Chondrocyte (in vitro differentiated cells): ENCODE data around the gene NPBWR2. TPM values are rescaled to one million over a fixed set of nuclear protein-coding genes. Genes with fewer than 3 reads are reported as not detected.

Experiments used
- DNase-seq: peaks from one replicate; pipeline ENCODE4 v3.0.0; 2021; ENCODE audit warnings: mixed read lengths, low spot score
- H3K27ac Mint-ChIP-seq: one replicate; pipeline ENCODE4 v1.8.0; 2021; ENCODE audit warnings: mild to moderate bottlenecking, moderate library complexity, mixed read lengths; ENCODE audit not compliant: unreplicated experiment
- H3K27me3 Mint-ChIP-seq: 2 replicates; pipeline ENCODE4 v1.8.0; 2021; ENCODE audit warnings: low read depth, mixed read lengths
- H3K36me3 Mint-ChIP-seq: 2 replicates; pipeline ENCODE4 v1.8.0; 2021; ENCODE audit warnings: low read depth, mixed read lengths
- H3K4me1 Mint-ChIP-seq: 2 replicates; pipeline ENCODE4 v1.8.0; 2021; ENCODE audit warnings: low read depth, mild to moderate bottlenecking, mixed read lengths
- H3K4me3 Mint-ChIP-seq: one replicate; pipeline ENCODE4 v1.8.0; 2021; ENCODE audit warnings: mild to moderate bottlenecking, moderate library complexity, mixed read lengths; ENCODE audit not compliant: unreplicated experiment
- H3K9me3 Mint-ChIP-seq: 2 replicates; pipeline ENCODE4 v1.8.0; 2021; ENCODE audit warnings: low read depth, mixed read lengths
- CTCF ChIP-seq: fragments of 200-600 bp; sonication (generic); IDR thresholded peaks from 2 replicates; pipeline ENCODE4 v1.5.0; 2021; ENCODE audit warnings: antibody characterized with exemption, mild to moderate bottlenecking, moderate library complexity
- total RNA-seq: library from RNA; stranded (reverse); gene quantifications from 3 replicates; pipeline ENCODE4 v1.2.1, GENCODE V29; 2021

NPBWR2 gene
- total RNA-seq, 1 donor from 2014 or later = not detected

- H3K27ac Mint-ChIP-seq = peak overlapping the region; percentile 22
- no peak for TF ChIP-seq CTCF
- peaks cover 2% of the 10 kb centered on the region for H3K36me3 Mint-ChIP-seq
- H3K4me3 Mint-ChIP-seq = no peak overlapping the region
- peaks cover 30% of the 10 kb centered on the region for H3K4me1 Mint-ChIP-seq
- DNase-seq = no peak
- no peaks in the 10 kb centered on the region for H3K27me3 Mint-ChIP-seq
- H3K9me3 Mint-ChIP-seq = no peaks in the 10 kb centered on the region
Observed at GRCh38 chr20:64065062-64065973, 42.0 kb downstream of the NPBWR2 start.

- peak overlapping the region; percentile 79 for H3K27ac Mint-ChIP-seq
- H3K36me3 Mint-ChIP-seq = peaks cover 2% of the 10 kb centered on the region
- TF ChIP-seq CTCF = no peak
- H3K4me1 Mint-ChIP-seq = peaks cover 32% of the 10 kb centered on the region
- no peaks in the 10 kb centered on the region for H3K27me3 Mint-ChIP-seq
- peak overlapping the region; percentile 93 for H3K4me3 Mint-ChIP-seq
- no peaks in the 10 kb centered on the region for H3K9me3 Mint-ChIP-seq
- DNase-seq = no peak
Observed at GRCh38 chr20:64064145-64064698, 43.1 kb downstream of the NPBWR2 start.

- no peak for TF ChIP-seq CTCF
- DNase-seq = no peak
- H3K4me3 Mint-ChIP-seq = peak overlapping the region; percentile 93
- no peaks in the 10 kb centered on the region for H3K9me3 Mint-ChIP-seq
- H3K36me3 Mint-ChIP-seq = peaks cover 2% of the 10 kb centered on the region
- peaks cover 37% of the 10 kb centered on the region for H3K4me1 Mint-ChIP-seq
- peak overlapping the region; percentile 79 for H3K27ac Mint-ChIP-seq
- H3K27me3 Mint-ChIP-seq = no peaks in the 10 kb centered on the region
Observed at GRCh38 chr20:64063389-64064144, 43.8 kb downstream of the NPBWR2 start.

- TF ChIP-seq CTCF = no peak
- DNase-seq = no peak
- Mint-ChIP-seq H3K27me3 (no peaks in the 10 kb centered on the region), H3K4me3 (peak within 1 kb of the TSS; percentile 93), H3K9me3 (no peaks in the 10 kb centered on the region), H3K36me3 (peaks cover 2% of the 10 kb centered on the region), H3K4me1 (peaks cover 45% of the 10 kb centered on the region), H3K27ac (peak within 1 kb of the TSS; percentile 79)
Observed at GRCh38 chr20:64062596-64063388, 44.6 kb downstream of the NPBWR2 start, which contains the start of gene TCEA2. Gene TCEA2 (plus strand): TSS chr20:64063198. CDS start chr20:64063313, 115 bp downstream.
